ENCODE data around the gene DESI1. TPM values are rescaled to one million over a fixed set of nuclear protein-coding genes. Genes with fewer than 3 reads are reported as not detected.
"Not testable (repeated sequence)": the region's sequence is repeated elsewhere in the genome, so short reads cannot be mapped to it uniquely, and the experiment has no call there.

DESI1 gene
- total and polyA plus RNA-seq, 7 donors = 14.7 to 27.6 (median 21.5) TPM

DNA sequence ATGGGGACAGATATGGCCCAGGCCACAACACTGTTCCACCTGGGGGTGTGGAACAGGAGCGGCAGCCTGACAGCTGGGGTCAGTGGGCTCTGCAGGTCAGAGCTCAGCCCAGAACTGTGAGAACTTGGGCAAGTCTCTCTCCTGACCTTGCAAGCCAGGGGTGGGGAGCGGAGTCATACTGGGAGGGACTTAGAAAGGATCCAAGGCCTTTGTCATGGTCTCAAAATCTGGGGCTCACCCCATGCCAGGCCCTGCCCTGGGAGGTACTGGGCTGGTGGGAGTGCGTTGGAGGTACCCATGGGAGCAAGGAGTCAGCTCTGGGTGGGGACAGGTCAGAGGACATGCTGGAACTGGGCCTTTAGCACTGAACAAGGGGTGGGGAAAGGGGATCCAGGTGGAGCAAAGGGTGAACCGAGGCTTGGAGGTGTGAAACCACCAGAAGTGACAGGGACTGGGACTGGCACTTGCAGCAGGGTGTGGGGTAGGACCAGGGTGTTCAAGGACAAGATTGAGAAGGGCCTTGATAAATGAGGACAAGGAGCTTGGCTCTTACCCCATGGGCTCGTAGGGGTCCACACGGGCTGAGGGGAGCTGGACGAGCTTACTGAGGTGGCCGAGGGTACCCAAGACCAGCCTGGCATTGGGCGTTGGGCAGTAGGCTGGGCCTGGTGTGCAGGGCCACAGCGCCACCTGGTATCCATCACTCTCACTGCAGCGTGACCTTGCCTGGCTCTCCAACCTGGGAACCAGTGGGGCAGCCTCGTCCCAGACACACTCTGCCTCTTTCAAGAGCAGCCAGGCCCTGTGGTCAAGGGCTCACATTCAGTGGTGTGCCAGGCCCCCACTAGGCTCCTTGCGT is 23.8 kb downstream of the DESI1 start:
- ATAC-seq = peak; percentile 77 to 87 (median 83)
- H3K36me3 ChIP-seq (ENCODE audit: insufficient read depth in 1 of 2, low read depth in 1 of 2) = peaks cover 0 to 36% of the 10 kb centered on the region in 2 donors
- peak; percentile 45 to 66 for DNase-seq

GRCh38 chr22:41595703-41596102 is 25.1 kb downstream of the DESI1 start:
- H3K36me3 ChIP-seq (ENCODE audit: insufficient read depth in 1 of 2, low read depth in 1 of 2) = peaks cover 0 to 23% of the 10 kb centered on the region in 2 donors
- TF ChIP-seq, protein P1, sequence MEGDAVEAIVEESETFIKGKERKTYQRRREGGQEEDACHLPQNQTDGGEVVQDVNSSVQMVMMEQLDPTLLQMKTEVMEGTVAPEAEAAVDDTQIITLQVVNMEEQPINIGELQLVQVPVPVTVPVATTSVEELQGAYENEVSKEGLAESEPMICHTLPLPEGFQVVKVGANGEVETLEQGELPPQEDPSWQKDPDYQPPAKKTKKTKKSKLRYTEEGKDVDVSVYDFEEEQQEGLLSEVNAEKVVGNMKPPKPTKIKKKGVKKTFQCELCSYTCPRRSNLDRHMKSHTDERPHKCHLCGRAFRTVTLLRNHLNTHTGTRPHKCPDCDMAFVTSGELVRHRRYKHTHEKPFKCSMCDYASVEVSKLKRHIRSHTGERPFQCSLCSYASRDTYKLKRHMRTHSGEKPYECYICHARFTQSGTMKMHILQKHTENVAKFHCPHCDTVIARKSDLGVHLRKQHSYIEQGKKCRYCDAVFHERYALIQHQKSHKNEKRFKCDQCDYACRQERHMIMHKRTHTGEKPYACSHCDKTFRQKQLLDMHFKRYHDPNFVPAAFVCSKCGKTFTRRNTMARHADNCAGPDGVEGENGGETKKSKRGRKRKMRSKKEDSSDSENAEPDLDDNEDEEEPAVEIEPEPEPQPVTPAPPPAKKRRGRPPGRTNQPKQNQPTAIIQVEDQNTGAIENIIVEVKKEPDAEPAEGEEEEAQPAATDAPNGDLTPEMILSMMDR (IDR thresholded peaks at IDR 0.05) = no peak
- WGBS, 3 donors = 73 to 88% (median 84%) methylated on average over 5 of the region's 5 CpGs
- H3K9me3 ChIP-seq = no peaks in the 10 kb centered on the region
- ATAC-seq (no peak), DNase-seq (no peak)
- intact Hi-C loops (cut with DNase I) = no loop called here
- H3K27me3 ChIP-seq (ENCODE audit: insufficient read depth in 3 of 3, low read length in 2 of 3) = no peaks in the 10 kb centered on the region
- H3K27ac ChIP-seq = no peak overlapping the region
- no peak overlapping the region for H3K4me3 ChIP-seq
- H3K4me1 ChIP-seq = no peaks in the 10 kb centered on the region

More for the DNA sequence above, 23.8 kb downstream of the DESI1 start:
- TF ChIP-seq, protein P1 (IDR thresholded peaks at IDR 0.05) = peak; percentile 56
- H3K9me3 ChIP-seq = no peaks in the 10 kb centered on the region
- intact Hi-C loops (cut with DNase I) = no loop called here
- 50 to 55% (median 51%) methylated on average over 11 to 13 of the region's 13 CpGs for WGBS, 3 donors
- H3K27me3 ChIP-seq (ENCODE audit: insufficient read depth in 3 of 3, low read length in 2 of 3) = no peaks in the 10 kb centered on the region
- H3K4me1 ChIP-seq = no peaks in the 10 kb centered on the region
- H3K4me3 ChIP-seq = no peak overlapping the region
- H3K27ac ChIP-seq = no peak overlapping the region

- ATAC-seq; intact Hi-C loops (cut with DNase I): not testable (repeated sequence)
Measured at GRCh38 chr22:41593336-41593960, 27.4 kb downstream of the DESI1 start.

GRCh38 chr22:41589391-41590241 is 31.2 kb downstream of the DESI1 start, which contains the start of gene PMM1:
Gene PMM1 (minus strand): TSS chr22:41589840. CDS start chr22:41589805, 35 bp downstream.
- H3K4me3 ChIP-seq = peak within 1 kb of the TSS; percentile 86
- H3K27ac ChIP-seq = peak within 1 kb of the TSS; percentile 65
- WGBS, 3 donors = 0% methylated on average over 55 to 61 of the region's 61 CpGs
- H3K27me3 ChIP-seq (ENCODE audit: insufficient read depth in 3 of 3, low read length in 2 of 3) = no peaks in the 10 kb centered on the region
- ATAC-seq (peak; percentile 98 to 100 (median 99)), DNase-seq (peak; percentile 100)
- intact Hi-C loops (cut with DNase I) = loop anchor here (5.0 kb wide), 1 partner anchor 42 kb away; no protein-coding TSS in a partner anchor
- H3K9me3 ChIP-seq = no peaks in the 10 kb centered on the region
- TF ChIP-seq, protein P1 (IDR thresholded peaks at IDR 0.05) = no peak
- peaks cover 7% of the 10 kb centered on the region for H3K4me1 ChIP-seq
- no peaks in the 10 kb centered on the region for H3K36me3 ChIP-seq (ENCODE audit: insufficient read depth in 1 of 2, low read depth in 1 of 2)

More at GRCh38 chr22:41593336-41593960, 27.4 kb downstream of the DESI1 start:
- H3K27me3 ChIP-seq (ENCODE audit: insufficient read depth in 3 of 3, low read length in 2 of 3); DNase-seq; H3K27ac ChIP-seq; H3K36me3 ChIP-seq (ENCODE audit: insufficient read depth in 1 of 2, low read depth in 1 of 2); H3K4me1 ChIP-seq; H3K4me3 ChIP-seq; H3K9me3 ChIP-seq: not testable (repeated sequence)
- WGBS, 3 donors = 95% methylated on average over 50 to 51 of the region's 51 CpGs

All from psoas muscle (tissue), 8 donors.